Measurements from ENCODE around the gene DLGAP1.

DNA sequence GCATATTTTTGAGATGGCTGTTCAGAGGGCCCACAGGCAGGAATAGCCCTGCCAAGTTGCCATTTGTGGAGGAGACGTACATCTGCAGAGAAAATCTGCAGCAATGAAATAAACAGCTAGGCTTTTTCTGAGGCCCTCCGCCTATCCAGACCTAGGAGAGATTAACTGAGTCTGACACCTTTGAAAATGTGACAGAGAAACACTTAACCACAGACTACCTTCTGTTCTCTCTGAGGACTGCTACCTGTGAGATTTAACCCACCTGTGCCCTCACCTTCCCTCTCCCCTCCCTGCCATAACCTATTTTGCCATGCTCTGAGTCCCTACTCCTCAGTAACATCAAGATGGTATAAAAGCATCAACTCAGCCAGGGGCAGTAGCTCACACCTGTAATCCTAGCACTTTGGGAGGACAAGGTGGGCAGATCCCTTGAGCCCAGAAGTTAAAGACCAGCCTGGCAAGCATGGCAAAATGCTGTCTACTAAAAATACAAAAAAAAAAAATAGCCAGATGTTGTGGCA, 844.9 kb downstream of the DLGAP1 start:
- TF ChIP-seq POLR2A (IDR thresholded peaks at IDR 0.05), result no peak
- TF ChIP-seq, protein P1, sequence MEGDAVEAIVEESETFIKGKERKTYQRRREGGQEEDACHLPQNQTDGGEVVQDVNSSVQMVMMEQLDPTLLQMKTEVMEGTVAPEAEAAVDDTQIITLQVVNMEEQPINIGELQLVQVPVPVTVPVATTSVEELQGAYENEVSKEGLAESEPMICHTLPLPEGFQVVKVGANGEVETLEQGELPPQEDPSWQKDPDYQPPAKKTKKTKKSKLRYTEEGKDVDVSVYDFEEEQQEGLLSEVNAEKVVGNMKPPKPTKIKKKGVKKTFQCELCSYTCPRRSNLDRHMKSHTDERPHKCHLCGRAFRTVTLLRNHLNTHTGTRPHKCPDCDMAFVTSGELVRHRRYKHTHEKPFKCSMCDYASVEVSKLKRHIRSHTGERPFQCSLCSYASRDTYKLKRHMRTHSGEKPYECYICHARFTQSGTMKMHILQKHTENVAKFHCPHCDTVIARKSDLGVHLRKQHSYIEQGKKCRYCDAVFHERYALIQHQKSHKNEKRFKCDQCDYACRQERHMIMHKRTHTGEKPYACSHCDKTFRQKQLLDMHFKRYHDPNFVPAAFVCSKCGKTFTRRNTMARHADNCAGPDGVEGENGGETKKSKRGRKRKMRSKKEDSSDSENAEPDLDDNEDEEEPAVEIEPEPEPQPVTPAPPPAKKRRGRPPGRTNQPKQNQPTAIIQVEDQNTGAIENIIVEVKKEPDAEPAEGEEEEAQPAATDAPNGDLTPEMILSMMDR (IDR thresholded peaks at IDR 0.05), result no peak
- no peak for TF ChIP-seq POLR2AphosphoS5 (IDR thresholded peaks at IDR 0.05)
- no peak for TF ChIP-seq EP300 (IDR thresholded peaks at IDR 0.05)

All from gastroesophageal sphincter (tissue), 3 donors.